ENCODE data around the gene GABARAP.

DNA sequence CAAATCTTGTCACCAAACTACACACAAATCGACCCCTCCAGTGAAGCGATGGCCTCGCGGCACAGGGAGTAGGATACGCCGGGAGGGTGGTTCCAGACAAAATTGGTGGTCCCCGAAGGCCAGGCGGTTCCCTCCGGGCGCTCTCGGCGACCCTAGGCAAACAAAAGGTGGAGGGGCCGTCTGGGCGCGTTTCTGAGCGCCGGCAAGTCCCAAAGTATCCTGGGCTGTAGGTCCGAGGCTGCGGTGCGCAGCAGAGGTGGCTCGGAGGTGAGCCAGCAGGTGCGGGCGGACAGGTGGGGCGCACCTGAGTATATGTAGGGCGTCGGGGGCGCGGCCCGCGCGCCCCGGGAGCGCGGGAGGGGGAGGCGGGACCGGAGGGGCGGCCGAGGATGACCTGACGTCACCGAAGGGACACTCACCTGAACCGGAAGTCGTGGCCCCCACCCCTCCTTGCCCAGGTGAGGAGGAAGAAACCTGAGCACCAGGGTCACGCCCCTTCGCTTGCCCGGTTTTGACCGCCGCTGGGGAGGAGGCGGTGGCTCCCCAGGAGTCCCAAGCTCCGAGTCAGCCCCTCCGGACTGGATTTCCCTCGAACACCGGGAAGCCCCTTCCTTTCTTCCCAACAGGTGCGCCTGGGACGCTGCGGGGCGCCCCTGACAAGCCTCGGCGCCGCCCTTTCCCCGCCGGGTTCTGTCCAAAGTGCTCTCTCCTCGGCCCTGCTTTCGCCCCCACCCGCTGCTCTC, 20.1 kb upstream of the GABARAP start, which contains the start of gene CLDN7:
- TF ChIP-seq CTCF (tag by site-specific recombination; IDR thresholded peaks at IDR 0.05): no peak
- TF ChIP-seq, protein P1, sequence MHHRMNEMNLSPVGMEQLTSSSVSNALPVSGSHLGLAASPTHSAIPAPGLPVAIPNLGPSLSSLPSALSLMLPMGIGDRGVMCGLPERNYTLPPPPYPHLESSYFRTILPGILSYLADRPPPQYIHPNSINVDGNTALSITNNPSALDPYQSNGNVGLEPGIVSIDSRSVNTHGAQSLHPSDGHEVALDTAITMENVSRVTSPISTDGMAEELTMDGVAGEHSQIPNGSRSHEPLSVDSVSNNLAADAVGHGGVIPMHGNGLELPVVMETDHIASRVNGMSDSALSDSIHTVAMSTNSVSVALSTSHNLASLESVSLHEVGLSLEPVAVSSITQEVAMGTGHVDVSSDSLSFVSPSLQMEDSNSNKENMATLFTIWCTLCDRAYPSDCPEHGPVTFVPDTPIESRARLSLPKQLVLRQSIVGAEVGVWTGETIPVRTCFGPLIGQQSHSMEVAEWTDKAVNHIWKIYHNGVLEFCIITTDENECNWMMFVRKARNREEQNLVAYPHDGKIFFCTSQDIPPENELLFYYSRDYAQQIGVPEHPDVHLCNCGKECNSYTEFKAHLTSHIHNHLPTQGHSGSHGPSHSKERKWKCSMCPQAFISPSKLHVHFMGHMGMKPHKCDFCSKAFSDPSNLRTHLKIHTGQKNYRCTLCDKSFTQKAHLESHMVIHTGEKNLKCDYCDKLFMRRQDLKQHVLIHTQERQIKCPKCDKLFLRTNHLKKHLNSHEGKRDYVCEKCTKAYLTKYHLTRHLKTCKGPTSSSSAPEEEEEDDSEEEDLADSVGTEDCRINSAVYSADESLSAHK (tag by site-specific recombination; IDR thresholded peaks at IDR 0.05): no peak
- TF ChIP-seq, protein P2, sequence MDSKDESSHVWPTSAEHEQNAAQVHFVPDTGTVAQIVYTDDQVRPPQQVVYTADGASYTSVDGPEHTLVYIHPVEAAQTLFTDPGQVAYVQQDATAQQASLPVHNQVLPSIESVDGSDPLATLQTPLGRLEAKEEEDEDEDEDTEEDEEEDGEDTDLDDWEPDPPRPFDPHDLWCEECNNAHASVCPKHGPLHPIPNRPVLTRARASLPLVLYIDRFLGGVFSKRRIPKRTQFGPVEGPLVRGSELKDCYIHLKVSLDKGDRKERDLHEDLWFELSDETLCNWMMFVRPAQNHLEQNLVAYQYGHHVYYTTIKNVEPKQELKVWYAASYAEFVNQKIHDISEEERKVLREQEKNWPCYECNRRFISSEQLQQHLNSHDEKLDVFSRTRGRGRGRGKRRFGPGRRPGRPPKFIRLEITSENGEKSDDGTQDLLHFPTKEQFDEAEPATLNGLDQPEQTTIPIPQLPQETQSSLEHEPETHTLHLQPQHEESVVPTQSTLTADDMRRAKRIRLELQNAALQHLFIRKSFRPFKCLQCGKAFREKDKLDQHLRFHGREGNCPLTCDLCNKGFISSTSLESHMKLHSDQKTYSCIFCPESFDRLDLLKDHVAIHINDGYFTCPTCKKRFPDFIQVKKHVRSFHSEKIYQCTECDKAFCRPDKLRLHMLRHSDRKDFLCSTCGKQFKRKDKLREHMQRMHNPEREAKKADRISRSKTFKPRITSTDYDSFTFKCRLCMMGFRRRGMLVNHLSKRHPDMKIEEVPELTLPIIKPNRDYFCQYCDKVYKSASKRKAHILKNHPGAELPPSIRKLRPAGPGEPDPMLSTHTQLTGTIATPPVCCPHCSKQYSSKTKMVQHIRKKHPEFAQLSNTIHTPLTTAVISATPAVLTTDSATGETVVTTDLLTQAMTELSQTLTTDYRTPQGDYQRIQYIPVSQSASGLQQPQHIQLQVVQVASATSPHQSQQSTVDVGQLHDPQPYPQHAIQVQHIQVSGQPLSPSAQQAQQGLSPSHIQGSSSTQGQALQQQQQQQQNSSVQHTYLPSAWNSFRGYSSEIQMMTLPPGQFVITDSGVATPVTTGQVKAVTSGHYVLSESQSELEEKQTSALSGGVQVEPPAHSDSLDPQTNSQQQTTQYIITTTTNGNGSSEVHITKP (tag by site-specific recombination; IDR thresholded peaks at IDR 0.05): no peak
- no peak for TF ChIP-seq ZNF704 (tag by site-specific recombination; IDR thresholded peaks at IDR 0.05)
- TF ChIP-seq ZNF37A (tag by site-specific recombination; IDR thresholded peaks at IDR 0.05): no peak
- TF ChIP-seq ZNF223 (tag by site-specific recombination; IDR thresholded peaks at IDR 0.05): no peak
- TF ChIP-seq, protein P3, sequence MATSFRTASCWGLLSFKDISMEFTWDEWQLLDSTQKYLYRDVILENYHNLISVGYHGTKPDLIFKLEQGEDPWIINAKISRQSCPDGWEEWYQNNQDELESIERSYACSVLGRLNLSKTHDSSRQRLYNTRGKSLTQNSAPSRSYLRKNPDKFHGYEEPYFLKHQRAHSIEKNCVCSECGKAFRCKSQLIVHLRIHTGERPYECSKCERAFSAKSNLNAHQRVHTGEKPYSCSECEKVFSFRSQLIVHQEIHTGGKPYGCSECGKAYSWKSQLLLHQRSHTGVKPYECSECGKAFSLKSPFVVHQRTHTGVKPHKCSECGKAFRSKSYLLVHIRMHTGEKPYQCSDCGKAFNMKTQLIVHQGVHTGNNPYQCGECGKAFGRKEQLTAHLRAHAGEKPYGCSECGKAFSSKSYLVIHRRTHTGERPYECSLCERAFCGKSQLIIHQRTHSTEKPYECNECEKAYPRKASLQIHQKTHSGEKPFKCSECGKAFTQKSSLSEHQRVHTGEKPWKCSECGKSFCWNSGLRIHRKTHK (tag by site-specific recombination; IDR thresholded peaks at IDR 0.05): no peak
- TF ChIP-seq ZNF140 (tag by site-specific recombination; IDR thresholded peaks at IDR 0.05): no peak
- no peak for TF ChIP-seq MYNN (tag by site-specific recombination; IDR thresholded peaks at IDR 0.05; ENCODE audit: borderline replicate concordance)
- TF ChIP-seq ZNF335 (tag by site-specific recombination; conservative IDR thresholded peaks at IDR 0.05): no peak
- TF ChIP-seq ZEB2 (tag by site-specific recombination; IDR thresholded peaks at IDR 0.05): no peak
- TF ChIP-seq, protein P4, sequence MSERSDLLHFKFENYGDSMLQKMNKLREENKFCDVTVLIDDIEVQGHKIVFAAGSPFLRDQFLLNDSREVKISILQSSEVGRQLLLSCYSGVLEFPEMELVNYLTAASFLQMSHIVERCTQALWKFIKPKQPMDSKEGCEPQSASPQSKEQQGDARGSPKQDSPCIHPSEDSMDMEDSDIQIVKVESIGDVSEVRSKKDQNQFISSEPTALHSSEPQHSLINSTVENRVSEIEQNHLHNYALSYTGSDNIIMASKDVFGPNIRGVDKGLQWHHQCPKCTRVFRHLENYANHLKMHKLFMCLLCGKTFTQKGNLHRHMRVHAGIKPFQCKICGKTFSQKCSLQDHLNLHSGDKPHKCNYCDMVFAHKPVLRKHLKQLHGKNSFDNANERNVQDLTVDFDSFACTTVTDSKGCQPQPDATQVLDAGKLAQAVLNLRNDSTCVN (tag by site-specific recombination; optimal IDR thresholded peaks at IDR 0.05): no peak
